Renal pelvis (tissue), 4 donors: ENCODE results near the gene SMG6. TPM values are rescaled to one million over a fixed set of nuclear protein-coding genes. Genes with fewer than 3 reads are reported as not detected.
A peak's percentile ranks its signal among the peaks of the same experiment; 100 is the strongest.
"Not testable (repeated sequence)": the region's sequence is repeated elsewhere in the genome, so short reads cannot be mapped to it uniquely, and the experiment has no call there.

ENCODE experiments used
- DNase-seq: peaks from one replicate; pipeline ENCODE4 v3.0.0-alpha.2; 2013
- polyA plus RNA-seq, 3 donors: library from polyadenylated mRNA; unstranded; fragments of 120-200 nt; gene quantifications; one replicate each; pipeline ENCODE4 v1.2.1, GENCODE V29; 2013; ENCODE audit not compliant: insufficient read length in 3 of 3

The SMG6 gene
- polyA plus RNA-seq, 3 donors: 31.9 to 38.1 (median 32.9) TPM

DNA sequence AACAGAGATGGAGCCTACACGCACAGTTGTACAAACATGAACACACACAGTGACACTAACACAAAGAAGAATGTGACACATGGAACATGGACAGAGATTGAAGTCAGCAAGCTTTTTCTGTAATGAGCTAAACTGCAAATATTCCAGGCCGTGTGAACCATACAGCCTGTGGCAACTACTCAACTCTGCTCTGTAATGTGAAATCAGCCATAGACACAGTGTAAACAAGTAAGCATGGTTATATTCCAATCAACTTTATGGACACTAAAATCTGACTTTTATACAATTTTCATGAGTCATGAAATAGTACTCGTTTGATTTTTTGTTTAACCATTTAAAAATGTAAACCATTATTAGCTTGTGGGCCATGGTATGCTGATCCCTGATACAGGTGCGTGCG lies 120.2 kb downstream of the SMG6 start:
- DNase-seq: no peak

- DNase-seq: no peak
Measured at GRCh38 chr17:2181897-2182448, 121.6 kb downstream of the SMG6 start.

- DNase-seq: no peak
Measured at GRCh38 chr17:2181206-2181896, 122.2 kb downstream of the SMG6 start.

DNA sequence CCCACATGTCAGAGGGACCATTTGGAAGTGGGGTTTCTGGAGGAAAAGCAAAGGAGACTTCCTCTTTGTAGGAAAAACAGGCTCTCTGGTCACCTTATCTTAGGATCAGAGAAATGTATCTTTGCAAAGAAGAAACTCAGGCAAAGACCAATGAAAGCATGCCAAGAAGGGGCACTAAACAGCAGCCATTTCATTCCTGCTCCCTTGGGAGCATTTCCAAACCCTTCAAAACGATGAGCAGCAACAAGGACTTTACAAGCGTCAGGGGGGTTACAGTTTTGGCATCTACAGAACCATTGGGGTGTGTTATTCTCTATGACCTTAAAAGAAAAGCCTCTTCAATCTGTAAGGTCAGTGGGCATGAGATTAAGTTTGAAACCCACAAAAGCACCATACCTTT lies 122.8 kb downstream of the SMG6 start:
- no peak for DNase-seq

GRCh38 chr17:2179615-2180295 lies 123.8 kb downstream of the SMG6 start:
- peak; percentile 94 for DNase-seq

DNA sequence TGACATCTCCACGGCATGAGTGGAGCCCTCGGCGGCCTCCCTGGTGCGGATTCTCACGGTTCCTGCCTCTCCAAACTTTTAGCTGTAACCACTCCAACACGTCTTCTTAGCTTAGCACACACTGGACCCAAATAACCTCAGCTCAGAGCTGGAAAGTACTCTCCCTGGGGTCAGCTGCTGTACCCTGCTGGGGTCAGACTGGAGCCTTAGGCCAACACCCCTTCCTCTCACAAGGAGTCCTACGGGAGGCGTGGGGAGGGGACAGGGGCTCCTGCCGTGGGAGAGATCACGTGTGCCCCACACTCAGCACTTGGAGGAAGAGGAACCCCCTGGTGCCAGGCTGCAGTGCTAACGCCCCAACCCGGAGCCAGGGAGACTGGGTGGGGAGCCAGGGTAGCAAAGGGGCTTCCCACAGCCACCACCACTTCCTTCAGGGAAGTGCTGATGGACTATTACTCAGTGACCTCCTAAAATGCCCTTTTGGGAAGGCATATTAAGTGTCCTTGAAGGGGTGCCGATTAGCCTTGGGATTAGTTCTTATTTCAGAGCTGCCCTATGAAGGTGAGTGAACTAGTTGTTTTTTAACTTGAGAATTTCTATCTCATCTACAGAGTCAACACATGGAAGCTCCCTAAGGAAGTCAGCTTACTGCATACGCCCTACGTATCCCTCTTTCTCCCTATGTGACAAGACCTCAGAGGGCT lies 124.6 kb downstream of the SMG6 start:
- DNase-seq: no peak

DNA sequence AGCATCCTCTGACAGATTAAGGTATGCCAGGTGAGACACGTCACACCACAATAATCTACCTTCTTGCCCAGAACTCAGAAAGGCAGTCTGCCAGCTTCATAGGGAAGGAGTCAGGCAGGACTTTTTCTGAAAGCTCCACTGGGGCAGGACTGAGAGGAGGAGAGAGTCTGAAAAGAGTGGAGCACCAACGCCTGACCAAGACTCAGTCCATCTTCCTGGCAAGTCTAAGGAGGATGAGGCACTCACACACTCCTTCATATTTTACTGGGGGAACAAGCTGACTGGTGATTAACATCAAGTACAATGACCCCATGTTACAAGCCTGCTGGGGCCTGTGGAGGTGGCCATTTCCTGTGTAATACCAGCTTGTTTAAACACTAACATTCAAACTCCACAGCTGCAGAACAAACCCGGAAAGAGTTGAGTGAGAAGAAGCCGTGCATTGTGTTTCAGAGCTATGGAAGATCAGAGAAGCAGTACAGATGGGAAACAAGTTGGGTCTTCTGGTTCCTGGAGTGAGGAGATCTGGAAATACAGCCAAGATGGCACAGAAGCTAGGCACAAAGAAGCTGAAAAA lies 126.3 kb downstream of the SMG6 start:
- no peak for DNase-seq

GRCh38 chr17:2176499-2177169 lies 127.0 kb downstream of the SMG6 start:
- peak; percentile 85 for DNase-seq

DNA sequence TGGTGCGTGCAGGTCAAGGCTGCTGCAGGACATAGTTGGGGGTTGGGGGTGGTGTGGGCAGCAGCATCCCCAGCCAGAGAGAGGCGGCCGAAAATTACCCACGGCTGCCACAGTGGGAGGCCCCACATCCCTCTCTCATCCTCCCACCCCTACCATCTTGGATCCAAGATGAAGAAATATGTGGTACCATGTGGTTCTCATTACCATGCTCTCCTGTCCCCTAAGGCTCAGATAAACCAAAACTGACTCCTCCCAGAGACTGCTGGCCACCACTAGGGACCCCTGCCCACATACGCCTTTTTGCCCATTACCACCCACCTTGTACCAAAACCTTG lies 128.3 kb downstream of the SMG6 start:
- no peak for DNase-seq

DNA sequence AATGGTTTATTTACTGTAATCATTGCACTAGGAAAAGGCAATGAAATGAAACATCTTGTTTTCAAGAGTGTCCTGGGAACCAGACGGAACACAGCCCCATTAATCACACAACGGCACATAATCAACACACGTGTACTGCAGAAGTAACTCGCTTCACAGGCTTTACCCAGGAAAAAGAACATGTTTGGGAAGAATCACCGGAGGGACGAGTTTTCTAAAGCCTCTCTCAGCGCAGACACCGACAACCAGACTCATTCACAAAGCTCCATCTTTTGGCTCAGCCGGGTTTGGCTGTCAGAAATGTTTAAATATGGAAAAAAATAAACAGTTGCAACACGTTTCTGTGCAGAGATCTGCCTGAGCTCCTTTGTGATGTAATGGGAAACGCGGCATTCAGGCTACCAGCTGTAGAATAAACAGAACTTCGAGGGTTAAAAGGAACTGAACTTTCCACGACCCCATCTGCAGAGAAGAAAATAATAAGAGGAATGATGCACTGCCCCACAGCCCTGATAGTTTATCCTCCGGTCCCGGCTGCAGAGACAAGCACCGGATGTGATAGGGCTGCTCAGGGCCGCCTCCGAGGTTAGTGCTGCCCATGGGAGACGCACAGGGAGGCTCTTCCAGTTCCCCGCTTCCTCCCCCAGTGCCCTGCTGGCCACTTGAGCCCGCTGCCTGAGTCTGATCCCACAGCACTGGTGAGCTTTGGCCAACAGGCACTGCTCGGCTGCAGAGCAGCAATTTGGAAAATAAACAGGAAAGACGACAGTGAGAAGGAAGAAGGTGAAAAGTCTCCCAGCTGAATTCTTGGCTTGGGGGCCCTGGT lies 128.9 kb downstream of the SMG6 start:
- DNase-seq: peak; percentile 88

- DNase-seq: no peak
Measured at GRCh38 chr17:2174014-2174413, 129.6 kb downstream of the SMG6 start.

DNA sequence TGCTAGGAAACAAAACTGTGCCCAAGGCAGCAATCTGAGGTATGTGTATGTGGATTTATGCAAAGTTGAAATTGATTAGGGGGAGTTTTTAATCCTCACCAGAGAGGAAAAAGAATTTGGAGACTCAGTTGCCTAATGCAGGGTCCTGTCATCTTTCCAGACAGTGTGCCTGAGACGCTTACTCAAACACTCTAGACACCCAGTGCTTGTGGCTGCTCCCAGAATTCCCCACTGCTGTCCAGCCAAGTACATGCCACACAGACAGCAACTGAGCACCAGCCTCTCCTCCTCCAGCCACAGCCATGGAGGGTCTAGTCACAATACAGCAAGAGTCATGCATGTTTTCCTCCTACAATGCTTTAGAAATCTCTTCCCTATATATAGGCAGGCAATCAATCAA lies 130.6 kb downstream of the SMG6 start:
- DNase-seq: no peak

GRCh38 chr17:2172077-2172851 lies 131.3 kb downstream of the SMG6 start:
- DNase-seq: peak; percentile 92

DNA sequence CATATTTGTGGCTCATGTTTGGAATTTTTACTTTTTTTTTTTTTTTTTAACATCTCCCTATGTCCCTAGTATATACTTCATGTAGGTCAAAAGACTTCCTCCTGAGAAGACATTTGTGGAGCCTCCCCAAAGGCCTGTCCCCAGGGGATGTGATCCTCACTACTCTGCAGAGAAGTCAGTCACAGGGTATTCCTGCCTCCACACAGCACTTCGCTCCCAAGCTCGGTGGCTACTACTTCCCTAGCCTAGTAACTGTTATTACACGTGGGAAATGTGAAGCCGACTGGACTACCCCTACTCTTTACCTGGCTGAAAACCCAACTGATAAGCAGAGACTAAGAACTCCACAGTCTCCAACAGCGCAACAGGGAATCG lies 131.9 kb downstream of the SMG6 start:
- DNase-seq: no peak

GRCh38 chr17:2170023-2170422 lies 133.6 kb downstream of the SMG6 start:
- DNase-seq: no peak

GRCh38 chr17:2165723-2166122 lies 137.9 kb downstream of the SMG6 start:
- DNase-seq: not testable (repeated sequence)

- DNase-seq: no peak
Measured at GRCh38 chr17:2158396-2158780, 145.2 kb downstream of the SMG6 start.

GRCh38 chr17:2157675-2158395 lies 145.8 kb downstream of the SMG6 start:
- DNase-seq: no peak

- DNase-seq: no peak
Measured at GRCh38 chr17:2157081-2157480, 146.5 kb downstream of the SMG6 start.

DNA sequence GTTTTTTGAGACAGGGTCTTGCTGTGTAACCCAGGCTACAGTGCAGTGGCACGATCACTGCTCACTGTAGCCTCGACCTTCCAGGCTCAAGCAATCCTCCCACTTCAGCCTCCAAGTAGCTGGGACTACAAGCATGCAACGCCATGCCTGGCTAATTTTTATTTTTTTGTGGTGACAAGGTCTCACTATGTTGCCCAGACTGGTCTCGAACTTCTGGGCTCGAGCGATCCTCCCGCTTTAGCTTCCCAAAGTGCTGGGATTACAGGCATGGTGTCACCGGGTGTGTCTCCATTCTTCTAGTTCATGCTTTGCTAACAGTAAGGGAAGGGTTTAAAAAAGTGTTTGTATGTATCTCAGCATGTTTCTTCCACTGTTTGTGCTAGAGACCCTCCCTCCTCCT lies 146.9 kb downstream of the SMG6 start:
- DNase-seq: no peak
